HG03060 (cell line): Measurements from ENCODE around the gene HTR2A.
"Not testable (repeated sequence)": the region's sequence is repeated elsewhere in the genome, so short reads cannot be mapped to it uniquely, and the experiment has no call there.

Experiments
- ATAC-seq: cut with Tn5 transposase; IDR thresholded peaks from one replicate; pipeline ENCODE4 v1.9.1; 2021; ENCODE audit warnings: low read depth, moderate number of reproducible peaks; ENCODE audit not compliant: unreplicated experiment

HTR2A gene

DNA sequence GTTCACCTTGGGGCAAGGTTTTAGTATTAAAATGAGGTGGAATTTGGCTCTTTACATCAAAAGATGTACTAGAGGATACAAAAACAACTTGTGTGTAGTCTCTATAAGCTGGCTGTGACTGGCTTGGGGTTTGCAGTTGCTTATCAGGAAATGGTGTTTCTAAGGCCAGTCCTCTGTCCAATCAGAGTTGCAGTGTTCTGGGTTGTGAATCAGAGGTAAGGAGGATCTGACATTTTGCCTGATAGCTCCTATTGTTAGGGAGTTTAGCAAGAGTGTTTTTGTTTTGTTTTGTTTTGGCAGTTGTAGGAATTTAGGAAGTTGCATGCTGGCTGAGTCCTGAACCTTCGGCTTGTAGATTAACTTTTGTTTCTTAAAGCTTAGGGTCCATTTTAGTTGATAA is 79.8 kb downstream of the HTR2A start:
- no peak for ATAC-seq

DNA sequence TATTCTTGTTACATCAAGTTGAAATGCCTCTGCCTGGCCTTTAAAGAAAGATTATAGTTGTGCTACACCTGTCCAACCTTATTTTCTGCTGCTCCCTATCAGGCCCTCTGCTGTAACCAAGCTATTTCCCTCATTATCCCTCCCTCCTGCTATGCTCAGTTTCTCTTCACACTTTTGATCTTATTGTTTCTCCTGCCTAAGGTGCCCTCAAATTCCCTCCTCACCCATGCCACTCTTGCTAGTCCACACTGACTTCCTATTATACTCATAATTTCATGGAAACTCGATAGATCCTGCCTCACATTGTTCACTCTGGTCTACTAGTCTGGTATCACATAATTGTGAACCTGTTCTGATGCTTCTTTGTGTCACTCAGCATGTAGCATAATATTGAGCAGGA is 80.5 kb downstream of the HTR2A start:
- ATAC-seq: no peak

- no peak for ATAC-seq
These were observed 84.5 kb downstream of the HTR2A start for GRCh38 chr13:46812301-46812797.

DNA sequence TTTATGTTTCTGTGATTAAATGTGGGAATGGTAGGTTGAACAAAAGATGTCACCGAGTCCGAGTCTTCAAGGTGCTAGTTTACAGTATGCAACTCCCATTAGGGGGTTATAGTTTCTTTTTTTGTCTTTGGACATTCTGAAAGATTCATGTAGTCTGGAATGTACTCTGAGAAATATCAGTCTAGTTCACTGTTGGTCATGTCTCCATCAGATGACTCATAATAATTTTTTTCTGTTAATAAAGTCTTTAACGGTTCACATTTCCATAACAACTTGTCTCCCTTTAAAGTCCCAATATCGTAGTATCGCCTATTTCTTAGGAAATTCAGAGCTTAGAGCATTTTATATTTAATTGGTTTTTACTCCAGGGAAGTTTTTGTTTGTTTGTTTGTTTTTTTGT is 86.4 kb downstream of the HTR2A start:
- ATAC-seq: no peak

DNA sequence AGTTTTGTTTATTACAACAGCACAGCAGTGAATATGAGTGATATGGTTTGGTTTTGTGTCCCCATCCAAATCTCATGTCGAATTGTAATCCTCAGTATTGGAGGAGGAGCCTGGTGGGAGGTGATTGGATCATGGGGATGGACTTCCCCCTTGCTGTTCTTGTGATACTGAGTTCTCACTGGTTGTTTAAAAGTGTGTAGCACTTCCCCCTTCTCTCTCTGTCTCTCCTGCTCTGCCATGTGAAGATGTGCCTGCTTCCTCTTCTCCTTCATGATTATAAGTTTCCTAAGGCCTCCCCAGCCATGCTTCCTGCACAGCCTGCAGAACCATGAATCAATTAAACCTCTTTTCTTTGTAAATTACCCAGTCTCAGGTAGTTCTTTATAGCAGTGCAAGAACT is 91.9 kb downstream of the HTR2A start:
- not testable (repeated sequence) for ATAC-seq

DNA sequence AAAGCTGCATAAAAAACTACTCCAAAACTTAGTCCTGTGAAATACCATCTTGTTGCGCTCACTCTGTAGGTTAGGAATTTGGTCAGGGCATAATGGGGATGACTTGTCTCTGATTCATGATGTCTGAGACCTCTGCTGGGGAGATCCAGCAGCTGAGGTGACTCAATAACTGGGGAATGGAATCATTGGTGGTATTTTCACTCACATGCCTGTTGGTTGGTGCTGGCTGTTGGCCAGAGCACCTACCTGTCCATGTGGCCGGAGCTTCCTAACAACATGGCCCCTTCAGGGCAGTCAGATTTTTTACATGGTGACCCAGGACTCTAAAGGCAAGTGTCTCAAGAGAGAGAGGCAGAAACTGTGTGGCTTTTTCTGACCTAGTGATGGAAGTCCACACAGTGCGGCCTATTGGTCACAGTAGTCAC is 92.5 kb downstream of the HTR2A start:
- ATAC-seq: no peak

DNA sequence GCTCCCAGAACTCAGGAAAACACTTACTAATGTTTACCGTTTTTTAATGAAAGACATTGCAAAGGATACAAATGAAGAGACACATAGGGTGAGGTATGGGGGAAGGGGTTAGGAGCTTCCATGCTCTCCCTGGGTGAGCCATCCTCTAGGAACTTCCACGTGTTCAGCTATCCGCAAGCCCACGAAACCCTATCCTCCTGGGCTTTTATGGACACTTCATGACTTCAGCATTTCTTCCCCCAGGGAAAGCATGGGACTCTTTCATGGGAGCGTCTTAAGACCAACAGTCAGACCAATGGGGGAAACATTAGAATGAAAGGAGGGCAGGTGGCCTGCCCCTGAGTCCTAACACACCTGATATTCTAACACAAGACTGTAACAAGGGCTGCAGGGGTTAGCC is 93.3 kb downstream of the HTR2A start:
- ATAC-seq: no peak

DNA sequence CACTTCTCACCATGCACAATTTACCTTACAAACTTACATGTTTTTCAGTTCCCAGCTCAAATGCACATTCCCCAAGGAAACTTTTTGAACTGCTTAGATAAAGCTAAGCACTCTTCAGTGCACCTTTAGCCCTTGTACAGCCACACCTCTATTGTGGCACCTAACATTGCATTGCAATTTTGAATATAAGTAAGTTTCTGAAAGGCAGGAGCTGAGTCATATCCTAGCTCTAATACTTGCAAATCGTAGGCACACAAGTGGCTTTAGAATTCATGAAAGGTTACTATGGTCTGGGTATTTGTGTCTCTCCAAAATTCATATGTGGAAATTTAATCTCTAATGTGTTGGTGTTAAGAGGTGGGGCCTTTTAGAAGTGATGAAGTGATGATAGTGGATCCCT is 95.0 kb downstream of the HTR2A start:
- no peak for ATAC-seq

GRCh38 chr13:46799139-46799538 is 97.7 kb downstream of the HTR2A start:
- no peak for ATAC-seq

- ATAC-seq: no peak
These were observed 99.2 kb downstream of the HTR2A start for GRCh38 chr13:46797501-46798237.

- ATAC-seq: peak; percentile 64
These were observed 100.1 kb downstream of the HTR2A start, which contains the start of gene ESD for GRCh38 chr13:46796515-46797474. Gene ESD, minus strand, starts transcription at chr13:46797161. Its CDS starts 5,748 bp downstream, at chr13:46791413.

DNA sequence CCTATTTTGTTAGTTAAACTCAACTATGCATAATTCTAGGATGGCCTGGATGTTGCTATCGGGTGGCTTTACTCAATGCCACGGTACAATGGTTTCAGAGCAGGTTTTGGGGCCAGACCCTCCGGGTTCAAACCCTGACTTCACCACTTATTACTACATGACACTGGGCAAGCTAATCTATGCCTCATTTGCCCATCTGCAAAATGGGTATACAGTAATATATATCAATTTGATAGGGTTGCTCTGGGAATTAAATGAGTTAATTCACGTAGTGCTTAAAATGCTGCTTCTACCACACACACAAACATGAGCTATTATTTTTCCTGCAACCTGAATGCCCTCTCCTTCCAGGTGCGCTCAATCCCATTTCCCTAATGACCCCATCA is 100.7 kb downstream of the HTR2A start:
- no peak for ATAC-seq

DNA sequence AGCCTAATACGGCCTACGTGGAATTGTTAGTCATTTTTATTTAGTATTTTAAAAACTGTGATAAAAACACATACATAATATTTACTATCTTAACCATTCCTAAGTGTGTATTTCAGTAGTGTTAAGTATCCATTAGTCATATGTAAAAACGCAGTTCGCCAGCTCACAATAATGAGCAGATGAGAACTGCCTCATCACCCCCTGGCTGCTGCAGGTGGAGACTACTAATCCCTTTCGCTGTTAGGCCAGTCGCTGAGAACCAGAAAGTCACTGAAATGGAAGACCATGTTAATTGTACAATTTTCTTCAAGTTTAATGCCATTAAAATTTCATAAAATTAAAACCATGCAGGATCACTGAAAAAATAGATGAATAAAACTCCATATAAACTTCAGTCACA is 101.5 kb downstream of the HTR2A start:
- no peak for ATAC-seq

- no peak for ATAC-seq
These were observed 113.3 kb downstream of the HTR2A start for GRCh38 chr13:46783504-46783903.

DNA sequence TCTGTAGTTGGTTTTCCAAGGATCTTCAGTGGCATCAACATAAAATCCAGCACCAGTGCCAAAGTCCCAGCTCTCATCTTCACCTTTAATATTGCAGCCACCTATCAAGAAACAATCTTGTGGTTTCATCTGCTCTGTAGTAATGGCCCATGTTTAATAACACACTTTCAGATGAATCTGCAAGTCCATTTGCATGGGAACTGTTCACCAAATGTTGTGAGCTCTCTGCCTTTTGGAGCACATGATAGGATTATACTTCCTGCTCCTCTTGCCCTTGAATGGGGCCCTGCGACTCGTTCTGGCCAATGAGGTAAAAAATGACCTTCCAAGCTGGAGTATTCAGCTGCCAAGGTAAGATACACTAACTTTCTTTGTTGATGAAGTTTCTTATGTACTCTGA is 114.2 kb downstream of the HTR2A start:
- ATAC-seq: no peak

DNA sequence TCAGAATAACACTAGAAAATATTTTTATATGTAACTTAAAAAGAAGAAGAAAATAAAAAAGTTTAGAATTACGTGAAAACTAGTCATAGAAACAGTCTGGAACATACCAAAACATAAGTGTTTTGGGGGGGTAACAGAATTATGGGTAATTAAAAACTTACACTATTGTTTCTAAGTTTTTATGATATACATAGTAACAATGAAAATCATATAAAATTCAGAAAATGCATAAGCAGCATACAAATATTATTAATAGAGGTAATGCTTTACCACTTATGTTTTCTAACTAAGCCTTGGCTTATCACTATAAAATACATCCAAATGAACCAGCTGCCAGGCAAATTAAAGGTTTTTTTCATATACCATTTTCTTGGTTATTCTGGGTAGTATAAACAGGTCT is 114.8 kb downstream of the HTR2A start:
- ATAC-seq: no peak
